Kidney capillary endothelial cell (primary cell): ENCODE data around the gene MT1A.
"Not testable (repeated sequence)": the region's sequence is repeated elsewhere in the genome, so short reads cannot be mapped to it uniquely, and the experiment has no call there.

Experiments
- DNase-seq: peaks from one replicate; pipeline ENCODE4 v3.0.0-alpha.2; 2018; ENCODE audit warnings: low spot score

The MT1A gene

GRCh38 chr16:56658327-56658875 lies 19.9 kb downstream of the MT1A start:
- DNase-seq, result no peak

- DNase-seq, result no peak
Observed at GRCh38 chr16:56662357-56663354, 24.2 kb downstream of the MT1A start.

- DNase-seq, result no peak
Observed at GRCh38 chr16:56664506-56664905, 26.0 kb downstream of the MT1A start.

GRCh38 chr16:56665286-56666261 lies 27.1 kb downstream of the MT1A start:
- not testable (repeated sequence) for DNase-seq

- no peak for DNase-seq
Observed at GRCh38 chr16:56667581-56668571, 29.4 kb downstream of the MT1A start, which contains the start of gene MT1G. Gene MT1G (minus strand): TSS chr16:56668065. CDS start chr16:56667993, 72 bp downstream.

- no peak for DNase-seq
Observed at GRCh38 chr16:56669005-56669839, 30.8 kb downstream of the MT1A start, which contains the start of gene MT1H. Gene MT1H (plus strand): TSS chr16:56669814. CDS start chr16:56669885, 71 bp downstream.

GRCh38 chr16:56669840-56670619 lies 31.6 kb downstream of the MT1A start:
- no peak for DNase-seq

- no peak for DNase-seq
Observed at GRCh38 chr16:56670620-56670934, 32.1 kb downstream of the MT1A start.

- DNase-seq, result not testable (repeated sequence)
Observed at GRCh38 chr16:56671691-56672090, 33.2 kb downstream of the MT1A start.

GRCh38 chr16:56672171-56672570 lies 33.7 kb downstream of the MT1A start:
- not testable (repeated sequence) for DNase-seq

- no peak for DNase-seq
Observed at GRCh38 chr16:56672761-56673536, 34.5 kb downstream of the MT1A start.

GRCh38 chr16:56673921-56674320 lies 35.5 kb downstream of the MT1A start:
- DNase-seq, result peak; percentile 19

- DNase-seq, result not testable (repeated sequence)
Observed at GRCh38 chr16:56674570-56674969, 36.1 kb downstream of the MT1A start.

- no peak for DNase-seq
Observed at GRCh38 chr16:56675685-56676210, 37.3 kb downstream of the MT1A start.

GRCh38 chr16:56677474-56677873 lies 39.0 kb downstream of the MT1A start:
- DNase-seq, result no peak

GRCh38 chr16:56679078-56679730 lies 40.7 kb downstream of the MT1A start:
- no peak for DNase-seq

GRCh38 chr16:56679818-56680217 lies 41.4 kb downstream of the MT1A start:
- no peak for DNase-seq
